Stimulated activated memory B cell treated with anti-CD40 and anti-IgM and Interleukin-4, amounts not matched to agents 10 μg/mL and 1 μg/mL and 100 μg/mL, for 72 hours (primary cell): ENCODE results near the gene MYBBP1A.

ENCODE experiments used
- ATAC-seq: fragments of 150-1000 bp; cut with Tn5 transposase; 2 replicates; pipeline ENCODE4 v1.10.0; 2021
- H3K27ac Mint-ChIP-seq: one replicate; pipeline ENCODE4 v1.8.0; 2022; ENCODE audit warnings: mild to moderate bottlenecking, mixed read lengths
- H3K27me3 Mint-ChIP-seq: one replicate; pipeline ENCODE4 v1.8.0; 2022; ENCODE audit warnings: mixed read lengths
- H3K36me3 Mint-ChIP-seq: one replicate; pipeline ENCODE4 v1.8.0; 2022; ENCODE audit warnings: mixed read lengths
- H3K4me1 Mint-ChIP-seq: one replicate; pipeline ENCODE4 v1.8.0; 2022; ENCODE audit warnings: mixed read lengths
- H3K4me3 Mint-ChIP-seq: one replicate; pipeline ENCODE4 v1.8.0; 2022; ENCODE audit warnings: mild to moderate bottlenecking, moderate library complexity, mixed read lengths
- H3K9me3 Mint-ChIP-seq: one replicate; pipeline ENCODE4 v1.8.0; 2022; ENCODE audit warnings: mixed read lengths

Gene MYBBP1A

GRCh38 chr17:4515501-4515900 is 39.7 kb downstream of the MYBBP1A start:
- Mint-ChIP-seq H3K27me3 (peaks cover 11% of the 10 kb centered on the region), H3K4me1 (peaks cover 27% of the 10 kb centered on the region), H3K27ac (no peak overlapping the region), H3K9me3 (no peaks in the 10 kb centered on the region), H3K4me3 (no peak overlapping the region), H3K36me3 (no peaks in the 10 kb centered on the region)
- no peak for ATAC-seq

- Mint-ChIP-seq H3K27ac (no peak overlapping the region), H3K9me3 (no peaks in the 10 kb centered on the region), H3K27me3 (peaks cover 18% of the 10 kb centered on the region), H3K4me3 (no peak overlapping the region), H3K36me3 (no peaks in the 10 kb centered on the region), H3K4me1 (peaks cover 28% of the 10 kb centered on the region)
- no peak for ATAC-seq
Observed at GRCh38 chr17:4514779-4515178, 40.4 kb downstream of the MYBBP1A start.

GRCh38 chr17:4514206-4514605 is 41.0 kb downstream of the MYBBP1A start:
- no peak overlapping the region for H3K4me3 Mint-ChIP-seq
- no peak overlapping the region for H3K27ac Mint-ChIP-seq
- H3K27me3 Mint-ChIP-seq, result peaks cover 24% of the 10 kb centered on the region
- peaks cover 31% of the 10 kb centered on the region for H3K4me1 Mint-ChIP-seq
- H3K9me3 Mint-ChIP-seq, result no peaks in the 10 kb centered on the region
- no peak for ATAC-seq
- H3K36me3 Mint-ChIP-seq, result no peaks in the 10 kb centered on the region

- no peak overlapping the region for H3K27ac Mint-ChIP-seq
- no peaks in the 10 kb centered on the region for H3K36me3 Mint-ChIP-seq
- no peak overlapping the region for H3K4me3 Mint-ChIP-seq
- H3K27me3 Mint-ChIP-seq, result peaks cover 32% of the 10 kb centered on the region
- ATAC-seq, result no peak
- peaks cover 28% of the 10 kb centered on the region for H3K4me1 Mint-ChIP-seq
- no peaks in the 10 kb centered on the region for H3K9me3 Mint-ChIP-seq
Observed at GRCh38 chr17:4513113-4514032, 41.8 kb downstream of the MYBBP1A start.

GRCh38 chr17:4512156-4513112 is 42.8 kb downstream of the MYBBP1A start:
- peaks cover 41% of the 10 kb centered on the region for H3K27me3 Mint-ChIP-seq
- peaks cover 21% of the 10 kb centered on the region for H3K4me1 Mint-ChIP-seq
- H3K27ac Mint-ChIP-seq, result no peak overlapping the region
- no peak overlapping the region for H3K4me3 Mint-ChIP-seq
- no peak for ATAC-seq
- H3K9me3 Mint-ChIP-seq, result no peaks in the 10 kb centered on the region
- no peaks in the 10 kb centered on the region for H3K36me3 Mint-ChIP-seq

- H3K4me1 Mint-ChIP-seq, result peaks cover 21% of the 10 kb centered on the region
- no peak overlapping the region for H3K4me3 Mint-ChIP-seq
- no peaks in the 10 kb centered on the region for H3K9me3 Mint-ChIP-seq
- no peak overlapping the region for H3K27ac Mint-ChIP-seq
- ATAC-seq, result no peak
- H3K27me3 Mint-ChIP-seq, result peaks cover 51% of the 10 kb centered on the region
- no peaks in the 10 kb centered on the region for H3K36me3 Mint-ChIP-seq
Observed at GRCh38 chr17:4511199-4511932, 43.8 kb downstream of the MYBBP1A start.

GRCh38 chr17:4510618-4510941 is 44.6 kb downstream of the MYBBP1A start:
- no peak for ATAC-seq
- no peak overlapping the region for H3K27ac Mint-ChIP-seq
- H3K36me3 Mint-ChIP-seq, result no peaks in the 10 kb centered on the region
- peaks cover 59% of the 10 kb centered on the region for H3K27me3 Mint-ChIP-seq
- no peaks in the 10 kb centered on the region for H3K9me3 Mint-ChIP-seq
- H3K4me3 Mint-ChIP-seq, result no peak overlapping the region
- peaks cover 21% of the 10 kb centered on the region for H3K4me1 Mint-ChIP-seq

GRCh38 chr17:4509923-4510617 is 45.1 kb downstream of the MYBBP1A start:
- no peak overlapping the region for H3K27ac Mint-ChIP-seq
- no peaks in the 10 kb centered on the region for H3K36me3 Mint-ChIP-seq
- no peak for ATAC-seq
- no peaks in the 10 kb centered on the region for H3K9me3 Mint-ChIP-seq
- H3K4me3 Mint-ChIP-seq, result no peak overlapping the region
- H3K27me3 Mint-ChIP-seq, result peaks cover 64% of the 10 kb centered on the region
- peaks cover 23% of the 10 kb centered on the region for H3K4me1 Mint-ChIP-seq

- Mint-ChIP-seq H3K27me3 (peaks cover 71% of the 10 kb centered on the region), H3K27ac (no peak overlapping the region), H3K36me3 (no peaks in the 10 kb centered on the region), H3K4me3 (no peak overlapping the region), H3K4me1 (peaks cover 27% of the 10 kb centered on the region), H3K9me3 (no peaks in the 10 kb centered on the region)
- no peak for ATAC-seq
Observed at GRCh38 chr17:4509401-4509800, 45.8 kb downstream of the MYBBP1A start.

GRCh38 chr17:4508207-4508606 is 47.0 kb downstream of the MYBBP1A start:
- Mint-ChIP-seq H3K4me3 (no peak overlapping the region), H3K4me1 (peaks cover 27% of the 10 kb centered on the region), H3K36me3 (no peaks in the 10 kb centered on the region), H3K9me3 (no peaks in the 10 kb centered on the region), H3K27me3 (peaks cover 83% of the 10 kb centered on the region), H3K27ac (no peak overlapping the region)
- ATAC-seq, result no peak

GRCh38 chr17:4507361-4508111 is 47.6 kb downstream of the MYBBP1A start:
- no peak for ATAC-seq
- H3K9me3 Mint-ChIP-seq, result no peaks in the 10 kb centered on the region
- peaks cover 27% of the 10 kb centered on the region for H3K4me1 Mint-ChIP-seq
- no peaks in the 10 kb centered on the region for H3K36me3 Mint-ChIP-seq
- H3K27ac Mint-ChIP-seq, result no peak overlapping the region
- peaks cover 85% of the 10 kb centered on the region for H3K27me3 Mint-ChIP-seq
- H3K4me3 Mint-ChIP-seq, result no peak overlapping the region

- Mint-ChIP-seq H3K9me3 (no peaks in the 10 kb centered on the region), H3K27me3 (peaks cover 90% of the 10 kb centered on the region), H3K27ac (no peak overlapping the region), H3K36me3 (no peaks in the 10 kb centered on the region), H3K4me1 (peaks cover 27% of the 10 kb centered on the region), H3K4me3 (no peak overlapping the region)
- no peak for ATAC-seq
Observed at GRCh38 chr17:4506892-4507291, 48.3 kb downstream of the MYBBP1A start.

- Mint-ChIP-seq H3K4me3 (no peak overlapping the region), H3K27ac (no peak overlapping the region), H3K9me3 (no peaks in the 10 kb centered on the region), H3K36me3 (no peaks in the 10 kb centered on the region), H3K27me3 (peaks cover 96% of the 10 kb centered on the region), H3K4me1 (peaks cover 30% of the 10 kb centered on the region)
- no peak for ATAC-seq
Observed at GRCh38 chr17:4506175-4506813, 48.9 kb downstream of the MYBBP1A start.

- H3K27me3 Mint-ChIP-seq, result peaks cover 99% of the 10 kb centered on the region
- H3K4me1 Mint-ChIP-seq, result peaks cover 35% of the 10 kb centered on the region
- H3K27ac Mint-ChIP-seq, result no peak overlapping the region
- H3K36me3 Mint-ChIP-seq, result no peaks in the 10 kb centered on the region
- H3K9me3 Mint-ChIP-seq, result no peaks in the 10 kb centered on the region
- no peak for ATAC-seq
- no peak overlapping the region for H3K4me3 Mint-ChIP-seq
Observed at GRCh38 chr17:4505187-4505586, 50.0 kb downstream of the MYBBP1A start.
